EL (cell line): Measurements from ENCODE around the gene TRMT1L.
"Not testable (repeated sequence)": the region's sequence is repeated elsewhere in the genome, so short reads cannot be mapped to it uniquely, and the experiment has no call there.

Experiments used
- DNase-seq: peaks from one replicate; pipeline ENCODE4 v3.0.0-alpha.2; 2016

Gene TRMT1L

DNA sequence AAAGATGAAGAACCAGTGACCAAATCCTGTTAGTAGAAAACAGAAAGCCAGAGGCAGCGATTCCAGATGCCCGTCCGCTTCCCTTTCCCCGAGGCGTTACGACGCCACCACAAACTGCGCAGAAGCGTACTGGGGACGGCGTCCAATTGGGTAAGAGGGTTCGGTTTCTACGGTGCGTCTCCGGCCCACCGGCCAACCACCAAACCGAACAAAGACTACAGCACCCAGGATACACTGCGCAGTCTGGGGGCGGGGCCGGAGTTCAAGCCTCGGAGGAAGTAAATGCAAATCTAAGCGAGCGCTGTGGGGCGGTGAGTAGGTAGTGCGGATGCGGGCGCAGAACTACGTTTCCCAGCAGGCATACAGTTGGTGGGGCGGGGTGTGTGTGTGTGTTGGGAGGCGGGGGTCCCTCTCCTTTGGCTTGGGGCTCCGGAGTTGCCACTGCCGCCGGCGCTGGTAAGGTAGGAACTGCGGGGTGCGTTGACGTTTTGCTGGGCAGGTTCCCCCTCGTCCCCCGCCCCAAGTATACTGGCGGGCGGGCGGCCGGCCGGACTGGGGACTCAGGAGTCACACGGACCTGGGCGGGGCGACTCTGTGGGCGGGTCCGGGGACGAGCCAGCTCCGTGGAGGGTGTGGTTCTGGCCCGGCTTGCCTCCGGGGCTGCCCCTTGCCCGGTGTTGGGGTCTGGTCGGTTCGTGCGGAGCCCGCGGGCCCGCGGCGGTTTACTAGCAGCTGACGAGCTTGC, at the start of gene TRMT1L, which contains the start of gene SWT1:
TRMT1L (minus strand) TSS at position 100 of the 745 bp plus-strand sequence. CDS start 241 bp downstream, outside the sequence.
SWT1 (plus strand) TSS at position 314 of the 745 bp plus-strand sequence. CDS start 3,675 bp downstream, outside the sequence.
- DNase-seq, result peak; percentile 100

DNA sequence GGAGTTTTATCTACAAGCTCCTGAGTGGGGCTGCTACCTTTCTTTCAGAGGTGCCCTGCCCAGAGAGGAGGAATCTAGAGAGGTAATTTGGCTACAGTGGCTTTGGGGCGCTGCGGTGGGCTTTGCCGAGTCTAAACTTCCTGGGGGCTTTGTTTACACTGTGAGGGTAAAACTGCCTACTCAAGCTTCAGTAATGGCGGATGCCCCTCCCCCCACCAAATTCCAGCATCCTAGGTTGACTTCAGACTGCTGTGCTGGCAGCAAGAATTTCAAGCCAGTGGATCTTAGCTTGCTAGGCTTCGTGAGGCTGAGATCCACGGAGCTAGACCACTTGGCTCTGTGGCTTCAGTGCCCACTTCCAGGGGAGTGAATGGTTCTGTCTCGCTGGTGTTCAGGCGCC, 44.1 kb upstream of the TRMT1L start:
- no peak for DNase-seq

DNA sequence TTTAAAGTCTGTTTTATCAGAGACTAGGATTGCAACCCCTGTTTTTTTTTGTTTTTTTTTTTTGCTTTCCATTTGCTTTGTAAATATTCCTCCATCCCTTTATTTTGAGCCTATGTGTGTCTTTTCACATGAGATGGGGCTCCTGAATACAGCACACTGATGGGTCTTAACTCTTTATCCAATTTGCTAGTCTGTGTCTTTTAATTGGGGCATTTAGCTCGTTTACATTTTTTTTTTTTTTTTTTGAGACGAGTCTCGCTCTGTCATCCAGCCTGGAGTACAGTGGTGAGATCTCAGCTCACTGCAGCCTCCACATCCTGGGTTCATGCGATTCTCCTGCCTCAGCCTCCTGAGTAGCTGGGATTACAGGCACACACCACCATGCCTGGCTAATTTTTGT, 42.0 kb upstream of the TRMT1L start:
- not testable (repeated sequence) for DNase-seq

- DNase-seq, result no peak
Observed at GRCh38 chr1:185193756-185194155, 37.0 kb upstream of the TRMT1L start.

DNA sequence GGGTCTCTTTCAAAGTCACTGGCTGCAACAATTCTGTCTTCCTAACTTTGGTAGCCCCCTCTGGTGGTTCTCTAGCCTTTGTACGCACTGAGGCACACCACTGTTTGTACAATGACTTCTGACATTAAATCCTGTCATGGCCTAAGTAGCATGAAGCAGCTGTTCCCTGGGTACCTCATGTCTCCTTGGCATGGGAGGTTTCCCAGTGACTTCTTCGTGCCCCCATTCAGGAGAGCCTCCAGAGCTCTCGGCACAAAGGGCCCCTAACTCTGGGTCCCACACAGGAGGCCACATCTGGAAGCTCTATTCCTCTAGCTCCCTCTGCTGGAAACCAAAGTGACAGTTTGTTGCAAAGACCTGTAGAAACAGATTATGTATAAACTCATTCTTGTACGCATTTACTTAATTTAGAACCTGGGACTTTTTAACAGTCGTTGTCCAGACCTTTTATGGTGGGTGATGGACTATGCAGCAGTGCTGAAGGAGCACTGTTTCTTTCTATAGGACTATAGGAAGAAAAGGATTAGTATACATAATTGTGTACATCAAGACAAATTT, 13.6 kb upstream of the TRMT1L start:
- peak; percentile 66 for DNase-seq

DNA sequence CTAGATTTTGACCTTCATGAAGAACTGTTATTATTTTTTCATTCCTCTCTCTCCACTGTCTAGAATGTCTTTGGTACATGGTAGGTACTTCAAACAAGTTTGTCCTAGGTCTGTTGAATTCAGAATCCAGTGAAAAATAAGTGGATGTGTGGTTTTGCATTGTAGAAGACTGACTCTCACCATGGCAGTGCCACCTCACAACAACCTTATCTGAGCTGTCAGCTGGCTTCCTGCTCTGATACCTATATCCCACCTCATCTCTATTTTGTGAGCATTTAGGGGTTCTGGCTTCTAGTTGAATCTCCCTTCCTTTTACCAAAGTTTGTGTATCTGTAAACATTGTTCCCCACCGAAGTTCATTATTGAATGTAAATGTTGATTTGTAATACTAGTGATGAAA, 9.4 kb upstream of the TRMT1L start:
- DNase-seq, result no peak

GRCh38 chr1:185162491-185162890, 5.7 kb upstream of the TRMT1L start:
- DNase-seq, result no peak

DNA sequence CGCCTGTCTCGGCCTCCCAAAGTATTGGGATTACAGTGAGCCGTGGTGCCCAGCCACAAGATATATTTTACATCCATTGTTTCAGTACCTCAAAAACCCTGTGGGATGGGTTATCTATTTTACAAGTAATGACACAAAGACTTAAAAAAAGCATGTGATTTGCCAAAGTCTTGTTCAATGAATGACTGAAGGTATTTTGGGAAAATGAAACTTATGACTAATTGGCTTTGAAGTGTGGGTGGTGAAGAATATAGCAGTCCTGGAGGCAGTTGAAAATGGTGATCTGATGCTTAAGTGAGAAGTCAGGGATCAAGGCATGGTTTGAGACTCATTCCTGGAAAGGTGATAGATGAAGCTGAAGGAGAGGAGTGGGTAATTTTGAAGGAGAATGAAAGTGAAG, 3.2 kb upstream of the TRMT1L start:
- peak; percentile 10 for DNase-seq

- no peak for DNase-seq
Observed at GRCh38 chr1:185158800-185159199, 2.0 kb upstream of the TRMT1L start.

DNA sequence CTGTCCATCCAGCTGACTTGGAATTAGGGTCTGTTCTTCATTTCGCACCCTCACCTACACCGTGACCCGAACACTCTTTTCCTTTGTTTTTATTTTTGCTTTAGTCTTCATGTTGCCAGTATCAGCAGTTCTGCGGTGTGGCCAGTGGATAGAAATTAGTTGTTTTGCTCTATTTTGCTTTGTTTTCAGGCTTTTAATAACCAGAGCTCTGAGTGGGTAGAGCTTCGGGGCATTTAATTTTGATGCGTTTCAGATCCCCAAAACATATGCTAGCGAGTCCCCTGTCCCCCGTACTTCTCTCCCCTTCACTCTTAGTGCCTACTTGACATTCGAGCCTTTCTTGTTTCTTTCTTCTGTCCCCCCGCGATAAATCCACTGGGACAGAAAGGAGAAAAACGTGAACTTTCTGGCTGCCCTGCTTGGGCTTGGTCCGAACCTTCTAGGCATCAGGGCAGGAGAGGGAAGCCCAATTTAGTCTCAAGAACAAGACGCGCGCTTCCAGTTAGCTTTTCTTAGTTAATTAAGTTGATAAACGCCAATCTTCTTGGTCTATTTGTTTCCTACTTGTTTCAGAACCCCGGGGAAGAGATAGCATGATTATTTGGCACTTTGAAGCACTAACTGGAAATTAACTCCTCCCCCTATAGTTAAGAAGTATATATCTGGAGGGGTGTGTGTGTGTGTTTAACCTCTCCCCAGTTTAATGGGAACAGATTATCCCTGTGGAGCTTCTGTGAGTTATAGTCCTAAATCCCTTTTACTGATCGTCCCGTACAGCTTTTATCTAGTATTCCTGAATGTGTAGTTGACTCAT, 1.1 kb upstream of the TRMT1L start:
- peak; percentile 10 for DNase-seq

DNA sequence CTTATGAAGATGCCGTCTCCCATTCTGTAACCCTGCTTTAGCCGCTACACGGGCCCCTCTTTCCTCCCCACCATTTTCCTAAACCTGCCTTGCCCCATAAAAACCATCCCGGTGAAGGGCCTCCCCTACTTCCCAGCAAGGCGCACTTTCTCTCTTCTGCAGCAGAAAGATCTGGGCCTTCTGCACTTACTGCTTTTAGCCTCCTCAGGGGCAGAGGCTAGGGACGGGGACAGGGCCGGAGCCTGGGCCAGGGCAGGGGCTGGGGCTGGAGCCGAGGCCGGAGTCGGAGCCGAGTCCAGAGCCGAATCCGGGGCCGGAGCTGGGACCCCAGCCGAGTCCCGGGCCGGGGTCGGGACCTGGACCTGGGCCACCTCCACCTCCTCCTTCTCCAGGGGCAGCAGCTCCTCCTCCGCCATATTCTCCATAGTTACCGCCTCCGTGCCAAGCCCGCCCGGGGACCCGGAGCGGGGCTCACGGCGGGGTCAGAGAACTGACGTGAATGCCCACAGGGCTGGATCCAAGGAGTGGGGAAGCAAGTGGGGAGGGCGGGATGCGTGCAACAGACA, 382 bp downstream of the TRMT1L start:
- no peak for DNase-seq

DNA sequence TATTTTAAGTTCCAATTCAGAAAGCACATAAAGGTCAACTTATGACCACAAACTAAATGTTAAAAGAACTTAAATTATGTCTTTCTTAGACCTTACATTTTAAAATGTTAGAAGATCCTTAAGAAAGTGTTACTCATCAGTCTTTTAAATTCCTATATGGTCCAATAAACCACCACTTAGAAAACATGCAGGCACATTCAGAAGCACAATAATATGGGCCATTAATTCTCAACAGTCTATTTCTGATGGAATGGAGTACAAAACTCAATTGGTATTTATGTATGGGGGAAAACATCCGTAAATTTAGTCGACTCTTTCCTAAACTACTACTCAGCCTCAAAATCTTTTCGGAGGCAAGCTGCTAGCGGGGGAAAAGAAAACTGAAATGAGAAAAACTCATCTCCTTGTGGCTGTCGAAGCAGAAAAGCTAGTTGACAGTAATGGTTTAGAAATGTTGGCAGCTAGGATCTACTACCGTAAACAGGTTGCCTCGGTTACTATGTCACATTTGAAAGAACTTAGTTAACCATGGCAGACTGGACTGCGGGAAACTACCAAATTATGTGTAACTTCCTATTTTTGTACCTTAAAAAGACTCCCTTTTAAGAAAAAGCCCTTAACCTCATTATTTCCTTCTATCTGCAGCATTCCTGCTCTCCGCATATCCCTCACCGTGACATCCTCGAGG, 1.0 kb downstream of the TRMT1L start:
- DNase-seq, result peak; percentile 23

DNA sequence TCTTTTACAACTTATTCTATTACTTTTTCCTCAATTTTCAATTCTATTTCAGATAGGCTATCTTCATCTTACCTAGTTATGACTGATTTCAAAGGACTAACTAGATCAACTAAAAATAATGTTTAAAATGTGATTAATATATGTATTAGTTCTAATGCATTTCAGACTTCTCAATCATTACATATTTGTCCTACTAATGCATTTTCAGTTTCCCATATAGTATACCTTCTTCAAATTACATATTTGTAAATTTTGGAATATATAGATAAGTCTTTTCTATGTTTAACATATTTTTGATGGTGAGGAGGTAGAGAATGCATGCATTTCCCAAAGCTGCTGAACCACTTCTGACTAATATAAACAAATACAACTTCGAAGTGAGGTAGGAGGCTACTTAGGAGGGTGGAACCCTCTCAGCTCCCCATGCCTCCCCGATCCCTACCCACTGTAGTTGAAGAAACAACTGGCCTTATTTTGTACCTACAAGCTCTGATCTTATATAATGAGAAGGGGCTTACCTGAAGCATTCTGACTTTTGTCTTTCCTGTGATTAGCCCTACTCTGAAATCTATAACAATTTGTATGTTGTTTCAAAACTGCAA, 1.7 kb downstream of the TRMT1L start:
- peak; percentile 22 for DNase-seq

GRCh38 chr1:185152187-185152767, 4.5 kb downstream of the TRMT1L start:
- DNase-seq, result peak; percentile 16

- DNase-seq, result no peak
Observed at GRCh38 chr1:185151215-185151614, 5.5 kb downstream of the TRMT1L start.

- peak; percentile 39 for DNase-seq
Observed at GRCh38 chr1:185144233-185144632, 12.5 kb downstream of the TRMT1L start.

GRCh38 chr1:185139246-185139645, 17.5 kb downstream of the TRMT1L start:
- no peak for DNase-seq

DNA sequence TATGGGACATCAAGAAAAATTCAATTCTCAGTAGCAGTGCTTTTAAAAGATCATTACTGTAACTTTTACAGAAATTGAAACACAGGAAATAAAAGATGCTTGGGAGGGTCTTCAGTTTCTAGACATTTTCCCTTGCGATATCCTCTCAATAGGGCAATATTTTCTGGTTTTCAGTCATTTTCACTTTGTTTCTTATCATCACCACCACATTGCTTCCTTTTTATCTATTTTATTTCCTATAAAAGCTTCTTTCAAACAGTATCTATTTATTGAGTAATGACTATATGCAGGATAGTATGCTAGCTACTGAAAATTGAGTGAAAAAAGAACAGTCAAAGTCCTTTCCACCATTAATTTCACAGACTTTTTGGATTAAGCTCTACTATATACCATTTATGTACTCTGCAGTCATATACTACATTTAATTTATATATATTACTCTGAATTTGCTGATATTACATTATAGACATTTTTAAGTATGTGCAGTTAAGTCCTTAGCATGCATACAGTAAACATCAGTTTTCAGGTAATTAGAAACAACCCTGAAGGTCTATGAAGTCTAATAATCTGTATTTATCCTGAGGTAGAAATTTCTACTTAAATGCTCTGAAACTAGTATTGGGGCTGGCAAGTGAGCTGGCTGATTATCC, 18.7 kb downstream of the TRMT1L start:
- no peak for DNase-seq

DNA sequence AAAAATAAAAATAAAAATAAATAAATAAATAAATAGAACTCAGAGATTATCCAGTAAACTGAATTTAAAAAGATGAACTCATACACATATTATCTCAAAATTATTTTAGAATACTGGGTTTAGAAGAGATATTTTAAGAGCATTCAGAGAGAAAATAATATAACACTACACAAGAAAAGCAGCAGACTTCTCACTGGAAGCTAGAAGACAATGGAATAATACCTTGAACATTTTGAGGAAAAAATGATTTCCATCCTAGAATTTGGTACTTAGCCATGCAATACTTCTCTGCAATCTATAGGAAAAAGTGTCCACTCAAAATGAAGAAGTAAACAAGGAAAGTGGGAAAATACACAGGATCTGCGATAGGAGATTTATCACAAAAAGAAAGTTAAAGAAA, 24.2 kb downstream of the TRMT1L start:
- no peak for DNase-seq

GRCh38 chr1:185129708-185130107, 27.0 kb downstream of the TRMT1L start:
- DNase-seq, result no peak

DNA sequence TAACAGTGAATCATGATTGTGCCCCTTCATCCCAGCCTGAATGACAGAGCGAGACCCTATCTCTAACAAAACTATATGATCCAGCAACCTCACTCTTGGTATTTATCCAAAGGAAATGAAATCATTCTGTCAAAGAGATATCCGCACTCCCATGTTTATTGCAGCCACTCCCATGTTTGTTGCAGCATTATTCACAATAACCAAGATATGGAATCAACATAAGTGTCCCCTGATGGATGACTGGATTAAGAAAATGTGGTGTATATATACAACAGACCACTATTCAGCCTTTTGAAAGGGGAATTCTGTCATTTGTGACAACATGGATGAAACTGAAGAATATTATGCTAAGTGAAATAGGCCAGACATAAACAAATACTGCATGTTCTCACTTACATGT, 44.4 kb downstream of the TRMT1L start:
- DNase-seq, result no peak
